ENCODE results near the gene FAM83C.
A peak's percentile ranks its signal among the peaks of the same experiment; 100 is the strongest.
"Not testable (repeated sequence)": the region's sequence is repeated elsewhere in the genome, so short reads cannot be mapped to it uniquely, and the experiment has no call there.

FAM83C gene

GRCh38 chr20:35271904-35272303 is 20.3 kb downstream of the FAM83C start:
- intact Hi-C loops (cut with DNase I) = loop anchor here (10.0 kb wide), 1 partner anchor 437 kb away; no protein-coding TSS in a partner anchor
- no peak for DNase-seq

DNA sequence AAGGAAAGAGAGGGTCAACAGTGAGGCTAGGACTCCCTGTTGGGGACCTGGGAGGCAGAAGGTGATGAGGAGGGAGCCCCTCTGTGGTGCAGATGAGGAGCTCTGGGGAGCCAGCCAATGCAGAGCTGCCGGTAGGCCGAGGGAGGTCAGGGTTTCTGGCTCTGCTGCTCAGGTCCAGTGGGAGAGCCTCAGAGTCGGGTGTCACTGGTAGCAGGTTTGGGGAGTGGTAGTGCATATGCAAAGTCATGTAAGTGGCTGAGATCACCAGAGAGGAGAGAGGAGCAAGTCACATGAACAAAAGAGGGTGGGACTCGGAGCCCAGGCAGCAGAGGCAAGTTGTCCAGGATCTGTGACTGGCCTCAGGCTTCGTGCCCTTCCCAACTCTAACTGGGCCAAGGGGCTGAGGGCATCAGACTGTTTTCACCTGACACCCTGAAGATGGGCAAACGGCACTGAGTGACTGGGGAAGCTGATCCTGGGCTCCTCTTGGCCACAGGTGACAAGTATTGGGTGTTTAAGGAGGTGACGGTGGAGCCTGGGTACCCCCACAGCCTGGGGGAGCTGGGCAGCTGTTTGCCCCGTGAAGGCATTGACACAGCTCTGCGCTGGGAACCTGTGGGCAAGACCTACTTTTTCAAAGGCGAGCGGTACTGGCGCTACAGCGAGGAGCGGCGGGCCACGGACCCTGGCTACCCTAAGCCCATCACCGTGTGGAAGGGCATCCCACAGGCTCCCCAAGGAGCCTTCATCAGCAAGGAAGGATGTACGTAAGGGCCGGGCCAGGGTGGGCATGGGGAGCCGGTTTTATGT is 20.9 kb downstream of the FAM83C start:
- intact Hi-C loops (cut with DNase I) = loop anchor here (10.0 kb wide), 1 partner anchor 436 kb away; no protein-coding TSS in a partner anchor
- DNase-seq = peak in 1 of 10 donors; percentile 80

DNA sequence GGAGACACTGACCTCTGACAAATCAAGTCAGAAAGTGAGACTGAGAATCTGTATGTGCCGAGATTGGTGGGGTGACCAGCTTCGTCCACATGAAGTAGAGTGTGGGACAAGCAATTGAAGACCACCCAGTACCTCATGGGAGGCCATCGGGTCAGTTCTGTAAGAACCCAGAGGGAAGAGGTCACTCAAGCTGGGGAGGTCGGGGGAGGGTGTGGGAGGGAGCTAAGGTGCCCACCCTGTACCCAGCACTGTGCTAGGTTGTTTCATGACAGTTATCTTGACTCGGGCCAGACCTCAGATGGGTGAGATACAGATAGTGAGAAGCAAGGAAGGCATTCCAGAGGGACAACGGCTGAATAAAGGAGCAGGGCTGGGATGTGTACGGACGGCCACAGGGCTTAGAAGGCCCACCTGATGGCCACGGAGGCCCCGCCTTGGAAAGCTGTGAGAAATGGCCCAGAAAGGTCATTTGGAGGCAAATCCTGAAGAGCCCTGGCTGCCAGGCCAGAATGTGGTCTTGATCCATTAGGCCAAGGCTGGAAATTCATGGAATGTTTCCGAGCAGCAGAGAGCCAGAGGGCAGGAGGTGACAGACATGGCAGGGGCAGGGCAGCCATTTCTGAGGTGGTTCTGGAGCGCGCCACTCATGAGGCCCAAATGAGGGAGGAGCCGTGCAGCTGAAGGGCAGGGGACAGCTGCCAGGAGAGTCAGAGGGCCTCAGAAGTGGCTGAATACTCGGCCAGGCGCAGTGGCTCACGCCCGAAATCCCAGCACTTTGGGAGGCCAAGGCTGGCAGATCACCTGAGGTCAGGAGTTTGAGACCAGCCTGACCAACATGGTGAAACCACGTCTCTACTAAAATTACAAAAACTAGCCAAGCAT is 22.0 kb downstream of the FAM83C start:
- DNase-seq = peak in 1 of 10 donors; percentile 42
- intact Hi-C loops (cut with DNase I) = loop anchor here (10.0 kb wide), 1 partner anchor 435 kb away; no protein-coding TSS in a partner anchor

GRCh38 chr20:35269055-35269781 is 23.0 kb downstream of the FAM83C start:
- DNase-seq = peak in 9 of 10 donors; percentile 56 to 94 (median 71)
- intact Hi-C loops (cut with DNase I) = no loop called here

DNA sequence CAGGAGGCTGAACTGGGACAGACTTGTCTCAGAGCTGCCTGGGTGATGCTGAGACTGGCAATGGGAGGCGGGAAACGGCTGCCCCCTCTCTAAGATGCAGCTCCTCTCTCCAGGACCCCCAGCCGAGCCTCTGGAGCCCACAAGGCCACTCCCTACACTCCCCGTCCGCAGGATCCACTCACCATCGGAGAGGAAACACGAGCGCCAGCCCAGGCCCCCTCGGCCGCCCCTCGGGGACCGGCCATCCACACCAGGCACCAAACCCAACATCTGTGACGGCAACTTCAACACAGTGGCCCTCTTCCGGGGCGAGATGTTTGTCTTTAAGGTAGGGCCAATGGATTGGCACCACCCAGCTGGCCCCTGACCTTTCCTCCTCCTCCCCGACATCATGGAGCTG is 25.1 kb downstream of the FAM83C start:
- intact Hi-C loops (cut with DNase I) = no loop called here
- peak in 1 of 10 donors; percentile 58 for DNase-seq

GRCh38 chr20:35264755-35265154 is 27.5 kb downstream of the FAM83C start:
- intact Hi-C loops (cut with DNase I) = no loop called here
- peak in 1 of 10 donors; percentile 39 for DNase-seq

- intact Hi-C loops (cut with DNase I) = no loop called here
Observed at GRCh38 chr20:35263532-35264341, 28.5 kb downstream of the FAM83C start.

GRCh38 chr20:35262731-35263531 is 29.3 kb downstream of the FAM83C start:
- intact Hi-C loops (cut with DNase I) = not testable (repeated sequence)
- DNase-seq = peak in 1 of 10 donors; percentile 22

More at GRCh38 chr20:35263532-35264341, 28.5 kb downstream of the FAM83C start:
- peak in 1 of 10 donors; percentile 28 for DNase-seq

- intact Hi-C loops (cut with DNase I) = not testable (repeated sequence)
- DNase-seq = peak in 1 of 10 donors; percentile 12
Observed at GRCh38 chr20:35262321-35262720, 29.9 kb downstream of the FAM83C start.

GRCh38 chr20:35260426-35260825 is 31.8 kb downstream of the FAM83C start:
- intact Hi-C loops (cut with DNase I) = no loop called here

GRCh38 chr20:35257175-35257909 is 34.9 kb downstream of the FAM83C start:
- intact Hi-C loops (cut with DNase I) = no loop called here
- DNase-seq = peak in 1 of 10 donors; percentile 4

More at GRCh38 chr20:35260426-35260825, 31.8 kb downstream of the FAM83C start:
- peak in 1 of 10 donors; percentile 25 for DNase-seq

DNA sequence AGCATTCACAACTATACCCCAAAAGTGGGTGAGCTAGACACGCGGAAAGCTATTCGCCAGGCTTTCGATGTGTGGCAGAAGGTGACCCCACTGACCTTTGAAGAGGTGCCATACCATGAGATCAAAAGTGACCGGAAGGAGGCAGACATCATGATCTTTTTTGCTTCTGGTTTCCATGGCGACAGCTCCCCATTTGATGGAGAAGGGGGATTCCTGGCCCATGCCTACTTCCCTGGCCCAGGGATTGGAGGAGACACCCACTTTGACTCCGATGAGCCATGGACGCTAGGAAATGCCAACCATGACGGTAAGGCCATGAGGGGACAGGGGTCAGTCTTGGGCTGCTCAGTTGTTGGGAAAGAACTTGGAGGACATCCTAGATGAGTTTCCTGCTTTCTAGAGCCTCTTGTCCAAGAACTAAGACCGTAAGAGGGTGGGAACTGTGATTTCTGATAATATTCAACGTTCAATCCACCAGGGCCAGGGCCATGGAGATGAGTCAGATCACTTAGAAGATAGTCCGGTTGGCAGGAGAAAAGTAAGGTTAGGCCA is 37.7 kb downstream of the FAM83C start:
- no peak for DNase-seq
- intact Hi-C loops (cut with DNase I) = no loop called here

DNA sequence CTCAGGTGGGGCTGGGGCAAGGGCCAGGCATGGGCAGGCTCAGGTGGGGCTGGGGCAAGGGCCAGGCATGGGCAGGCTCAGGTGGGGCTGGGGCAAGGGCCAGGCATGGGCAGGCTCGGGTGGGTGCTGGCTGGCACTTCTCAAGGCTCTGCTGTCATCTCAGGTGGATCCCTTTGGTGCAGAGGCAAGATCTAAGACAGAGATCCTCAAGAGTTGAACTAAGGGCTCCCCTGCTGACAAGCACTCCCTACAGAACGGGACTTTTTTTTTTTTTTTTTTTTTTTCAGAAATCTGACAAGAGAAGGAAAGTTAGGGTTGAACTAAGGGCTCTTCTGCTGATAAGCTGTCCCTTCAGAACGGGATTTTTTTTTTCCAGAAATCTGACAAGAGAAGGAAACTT is 39.2 kb downstream of the FAM83C start:
- DNase-seq = no peak
- intact Hi-C loops (cut with DNase I) = no loop called here

DNA sequence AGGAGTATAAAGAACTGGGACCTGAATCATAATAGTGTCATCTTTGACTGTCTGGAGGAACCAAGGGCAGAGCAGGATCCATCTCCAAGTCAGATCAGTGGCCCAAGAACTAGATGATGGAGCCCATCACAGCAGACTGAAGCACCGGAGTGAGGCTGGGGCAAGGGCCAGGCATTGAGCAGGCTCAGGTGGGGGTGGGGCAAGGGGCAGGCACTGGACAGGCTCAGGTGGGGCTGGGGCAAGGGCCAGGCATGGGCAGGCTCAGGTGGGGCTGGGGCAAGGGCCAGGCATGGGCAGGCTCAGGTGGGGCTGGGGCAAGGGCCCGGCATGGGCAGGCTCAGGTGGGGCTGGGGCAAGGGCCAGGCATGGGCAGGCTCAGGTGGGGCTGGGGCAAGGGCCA is 39.6 kb downstream of the FAM83C start:
- DNase-seq; intact Hi-C loops (cut with DNase I): not testable (repeated sequence)

DNA sequence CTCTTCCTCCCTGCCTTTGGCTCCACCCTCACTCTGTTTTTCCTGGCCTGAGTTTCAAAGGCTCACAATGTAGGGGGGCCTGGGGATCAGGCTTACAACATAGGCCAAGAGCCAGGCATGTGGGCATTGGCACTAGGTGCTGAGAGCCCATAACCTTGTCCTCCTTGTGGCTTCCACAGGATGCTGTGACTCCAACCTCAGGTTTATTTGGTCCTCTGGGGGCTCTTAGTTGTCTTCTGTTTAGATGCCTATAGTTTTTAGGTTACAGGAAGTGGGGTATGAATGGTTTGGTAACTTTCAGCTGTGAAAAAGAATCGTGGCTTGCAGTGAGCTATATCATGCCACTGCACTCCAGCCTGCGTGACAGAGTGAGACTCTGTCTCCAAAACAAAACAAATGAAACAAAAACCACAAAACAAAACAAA is 40.2 kb downstream of the FAM83C start:
- DNase-seq = no peak
- intact Hi-C loops (cut with DNase I) = no loop called here

GRCh38 chr20:35251613-35251940 is 40.6 kb downstream of the FAM83C start:
- intact Hi-C loops (cut with DNase I) = no loop called here
- DNase-seq = no peak

GRCh38 chr20:35248641-35249475 is 43.4 kb downstream of the FAM83C start:
- no peak for DNase-seq
- intact Hi-C loops (cut with DNase I) = no loop called here
